ENCODE results near the gene CTU1.

Gene CTU1

DNA sequence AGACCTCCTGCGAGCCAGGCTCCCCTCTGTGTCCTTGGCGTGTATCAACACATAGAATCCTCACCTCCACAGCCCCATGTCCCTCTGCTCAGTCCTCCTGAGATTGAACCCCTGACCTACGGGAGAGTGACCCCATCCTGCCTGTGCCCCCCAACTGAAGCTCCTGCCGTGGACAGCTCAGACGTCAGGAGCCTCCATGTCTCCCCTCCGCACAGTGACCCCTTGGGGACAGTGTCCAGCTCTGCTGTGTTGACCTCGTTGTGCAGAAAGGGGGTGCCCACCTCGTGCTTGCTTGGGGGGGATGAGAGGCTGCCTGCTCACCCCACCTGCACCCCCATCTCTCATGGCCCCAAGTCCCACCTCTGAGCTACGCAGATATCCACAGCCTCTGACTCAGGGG is 16.0 kb upstream of the CTU1 start:
- no peak for DNase-seq (ENCODE audit: low spot score)
- TF ChIP-seq, protein P1, sequence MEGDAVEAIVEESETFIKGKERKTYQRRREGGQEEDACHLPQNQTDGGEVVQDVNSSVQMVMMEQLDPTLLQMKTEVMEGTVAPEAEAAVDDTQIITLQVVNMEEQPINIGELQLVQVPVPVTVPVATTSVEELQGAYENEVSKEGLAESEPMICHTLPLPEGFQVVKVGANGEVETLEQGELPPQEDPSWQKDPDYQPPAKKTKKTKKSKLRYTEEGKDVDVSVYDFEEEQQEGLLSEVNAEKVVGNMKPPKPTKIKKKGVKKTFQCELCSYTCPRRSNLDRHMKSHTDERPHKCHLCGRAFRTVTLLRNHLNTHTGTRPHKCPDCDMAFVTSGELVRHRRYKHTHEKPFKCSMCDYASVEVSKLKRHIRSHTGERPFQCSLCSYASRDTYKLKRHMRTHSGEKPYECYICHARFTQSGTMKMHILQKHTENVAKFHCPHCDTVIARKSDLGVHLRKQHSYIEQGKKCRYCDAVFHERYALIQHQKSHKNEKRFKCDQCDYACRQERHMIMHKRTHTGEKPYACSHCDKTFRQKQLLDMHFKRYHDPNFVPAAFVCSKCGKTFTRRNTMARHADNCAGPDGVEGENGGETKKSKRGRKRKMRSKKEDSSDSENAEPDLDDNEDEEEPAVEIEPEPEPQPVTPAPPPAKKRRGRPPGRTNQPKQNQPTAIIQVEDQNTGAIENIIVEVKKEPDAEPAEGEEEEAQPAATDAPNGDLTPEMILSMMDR (IDR thresholded peaks at IDR 0.05; ENCODE audit: extremely low read depth, missing control alignments), result no peak

DNA sequence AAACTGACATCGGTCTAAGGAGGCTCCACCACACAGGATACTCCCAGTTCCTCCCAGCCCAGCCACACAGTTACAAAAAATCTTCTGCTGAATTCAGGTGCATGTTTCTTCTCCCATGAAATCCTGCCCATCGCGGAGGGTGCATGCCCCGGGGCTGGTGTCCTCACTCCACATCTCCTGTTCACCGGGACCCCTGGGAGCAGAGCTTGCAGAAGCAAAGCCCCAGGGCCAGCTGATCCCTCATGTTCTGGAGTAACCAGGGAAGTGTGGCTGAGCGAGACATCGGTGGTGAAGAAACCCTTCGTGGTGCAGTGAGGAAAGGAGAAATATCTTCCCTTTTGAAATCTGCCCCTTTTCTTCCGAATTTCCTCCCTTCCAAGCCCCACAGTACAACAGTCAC is 15.6 kb upstream of the CTU1 start:
- no peak for DNase-seq (ENCODE audit: low spot score)
- TF ChIP-seq, protein P1 (IDR thresholded peaks at IDR 0.05; ENCODE audit: extremely low read depth, missing control alignments), result no peak

DNA sequence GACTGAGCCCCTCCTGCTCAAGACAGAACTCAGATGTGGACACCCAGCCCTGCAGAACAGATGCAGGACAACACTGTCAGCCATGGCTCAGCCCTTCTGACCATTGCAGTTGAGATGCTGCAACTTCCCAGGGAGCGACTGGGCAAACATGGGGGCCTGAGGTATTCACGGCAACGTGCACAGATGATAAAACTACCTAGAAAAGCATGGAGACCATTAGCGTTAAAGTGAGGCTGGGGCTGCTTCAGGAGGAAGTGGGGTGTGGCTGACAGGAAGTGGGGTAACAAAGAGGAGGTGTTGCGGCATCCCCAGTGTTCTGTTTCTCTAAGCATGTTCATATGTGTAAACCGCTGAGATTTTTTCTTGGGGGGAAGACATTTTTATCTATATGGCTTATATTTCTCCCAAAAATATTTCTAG is 15.2 kb upstream of the CTU1 start:
- DNase-seq (ENCODE audit: low spot score), result no peak
- TF ChIP-seq, protein P1 (IDR thresholded peaks at IDR 0.05; ENCODE audit: extremely low read depth, missing control alignments), result no peak

DNA sequence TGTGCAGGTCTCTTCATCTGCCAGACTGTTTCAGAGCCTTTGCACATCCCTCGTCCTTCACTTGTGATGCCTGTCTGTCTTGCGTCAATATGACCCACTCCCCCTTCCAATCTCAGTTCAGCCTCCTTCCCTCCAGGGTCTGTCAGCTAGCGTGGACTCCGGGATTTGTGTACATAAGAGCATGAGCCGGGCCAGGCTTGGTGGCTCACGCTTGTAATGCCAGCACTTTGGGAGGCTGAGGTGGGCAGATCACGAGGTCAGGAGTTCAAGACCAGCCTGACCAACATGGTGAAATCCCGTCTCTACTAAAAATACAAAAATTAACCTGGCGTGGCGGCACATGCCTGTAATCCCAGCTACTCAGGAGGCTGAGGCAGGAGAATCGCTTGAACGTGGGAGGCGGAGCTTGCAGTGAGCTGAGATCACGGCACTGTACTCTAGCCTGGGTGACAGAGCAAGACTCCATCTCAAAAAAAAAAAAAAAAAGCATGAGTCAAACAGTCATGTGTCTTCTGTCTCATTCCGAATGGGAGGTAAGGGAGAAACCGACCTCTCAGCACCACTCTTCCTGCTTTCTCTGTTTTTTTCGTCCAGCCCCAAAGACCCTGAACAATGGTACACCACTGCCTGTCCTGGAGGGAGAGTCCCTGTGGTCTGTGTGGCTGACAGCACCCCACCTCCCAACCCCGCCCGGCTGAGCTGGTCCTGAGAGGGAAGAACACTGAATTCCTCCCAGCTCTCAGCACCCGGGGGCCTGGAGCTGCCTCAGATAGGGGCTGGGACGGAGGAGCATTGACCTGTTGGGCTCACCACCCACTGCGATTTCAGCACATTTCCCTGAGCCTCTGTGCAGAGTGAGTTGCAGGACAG is 14.1 kb upstream of the CTU1 start:
- TF ChIP-seq, protein P1 (IDR thresholded peaks at IDR 0.05; ENCODE audit: extremely low read depth, missing control alignments), result no peak

DNA sequence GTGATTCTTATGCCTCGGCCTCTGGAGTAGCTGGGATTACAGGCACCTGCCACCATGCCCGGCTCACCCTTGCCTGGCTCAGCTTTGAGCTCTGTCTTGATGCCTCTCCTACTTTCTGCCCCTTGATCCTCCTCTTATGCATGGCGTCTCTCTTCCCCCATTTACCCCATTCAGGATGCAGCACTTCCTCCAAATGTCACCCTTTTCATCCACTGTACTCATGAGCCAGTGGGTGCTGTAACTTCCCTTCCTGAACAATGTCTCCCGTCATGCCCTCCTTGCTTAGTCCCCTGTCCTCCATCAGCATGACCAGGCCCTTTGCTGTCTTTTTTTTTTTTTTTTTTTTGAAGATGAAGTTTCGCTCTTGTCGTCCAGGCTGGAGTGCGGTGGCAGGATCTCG is 13.0 kb upstream of the CTU1 start:
- TF ChIP-seq, protein P1 (IDR thresholded peaks at IDR 0.05; ENCODE audit: extremely low read depth, missing control alignments), result no peak
- DNase-seq (ENCODE audit: low spot score), result no peak

More for the DNA sequence above, 14.1 kb upstream of the CTU1 start:
- DNase-seq (ENCODE audit: low spot score), result no peak

DNA sequence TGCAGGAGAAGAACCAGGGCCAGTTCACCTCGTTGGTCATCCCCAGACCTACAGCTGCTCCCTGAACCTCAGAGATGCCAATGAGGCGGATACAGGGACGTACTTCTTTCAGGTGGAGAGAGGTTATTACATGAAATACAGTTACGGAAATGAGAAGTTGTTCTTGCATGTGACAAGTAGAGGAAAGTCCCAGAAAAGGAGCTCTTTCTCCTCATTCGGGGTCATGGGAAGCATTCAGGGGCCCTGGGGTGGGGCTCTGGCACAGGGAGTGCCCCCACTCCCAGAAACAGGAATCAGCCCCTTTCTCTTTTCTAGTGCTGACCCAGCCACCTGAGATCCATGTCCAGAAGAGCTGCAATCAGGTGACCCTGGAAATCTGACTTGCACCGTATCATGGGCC is 12.0 kb upstream of the CTU1 start:
- DNase-seq (ENCODE audit: low spot score), result no peak
- TF ChIP-seq, protein P1 (IDR thresholded peaks at IDR 0.05; ENCODE audit: extremely low read depth, missing control alignments), result no peak

DNA sequence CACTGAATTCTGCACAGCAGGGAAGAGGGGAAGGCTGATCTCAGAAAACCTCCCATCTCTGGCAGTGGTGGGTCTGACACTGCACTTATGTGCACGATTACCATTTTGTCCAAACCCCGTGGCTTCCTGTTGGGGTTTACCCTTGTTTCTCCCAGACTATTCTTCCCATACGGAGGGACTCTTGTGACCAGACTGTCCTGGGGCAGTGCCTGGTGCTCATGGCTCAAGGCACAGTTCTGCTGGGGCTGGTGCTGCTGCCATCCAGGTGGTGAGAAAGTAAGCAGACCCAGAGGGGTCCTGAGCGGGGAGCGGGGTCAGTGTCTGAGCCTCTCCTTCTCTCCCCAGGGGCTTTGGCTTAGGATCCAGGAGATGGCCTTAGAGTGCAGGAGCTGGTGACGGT is 11.4 kb upstream of the CTU1 start:
- TF ChIP-seq, protein P1 (IDR thresholded peaks at IDR 0.05; ENCODE audit: extremely low read depth, missing control alignments), result no peak
- DNase-seq (ENCODE audit: low spot score), result no peak
